HG02610 (cell line): ENCODE results near the gene NACC2.
"Not testable (repeated sequence)": the region's sequence is repeated elsewhere in the genome, so short reads cannot be mapped to it uniquely, and the experiment has no call there.

Experiments used
- ATAC-seq: cut with Tn5 transposase; IDR thresholded peaks from one replicate; pipeline ENCODE4 v1.9.1; 2021; ENCODE audit warnings: mild to moderate bottlenecking, moderate library complexity; ENCODE audit not compliant: unreplicated experiment

NACC2 gene

DNA sequence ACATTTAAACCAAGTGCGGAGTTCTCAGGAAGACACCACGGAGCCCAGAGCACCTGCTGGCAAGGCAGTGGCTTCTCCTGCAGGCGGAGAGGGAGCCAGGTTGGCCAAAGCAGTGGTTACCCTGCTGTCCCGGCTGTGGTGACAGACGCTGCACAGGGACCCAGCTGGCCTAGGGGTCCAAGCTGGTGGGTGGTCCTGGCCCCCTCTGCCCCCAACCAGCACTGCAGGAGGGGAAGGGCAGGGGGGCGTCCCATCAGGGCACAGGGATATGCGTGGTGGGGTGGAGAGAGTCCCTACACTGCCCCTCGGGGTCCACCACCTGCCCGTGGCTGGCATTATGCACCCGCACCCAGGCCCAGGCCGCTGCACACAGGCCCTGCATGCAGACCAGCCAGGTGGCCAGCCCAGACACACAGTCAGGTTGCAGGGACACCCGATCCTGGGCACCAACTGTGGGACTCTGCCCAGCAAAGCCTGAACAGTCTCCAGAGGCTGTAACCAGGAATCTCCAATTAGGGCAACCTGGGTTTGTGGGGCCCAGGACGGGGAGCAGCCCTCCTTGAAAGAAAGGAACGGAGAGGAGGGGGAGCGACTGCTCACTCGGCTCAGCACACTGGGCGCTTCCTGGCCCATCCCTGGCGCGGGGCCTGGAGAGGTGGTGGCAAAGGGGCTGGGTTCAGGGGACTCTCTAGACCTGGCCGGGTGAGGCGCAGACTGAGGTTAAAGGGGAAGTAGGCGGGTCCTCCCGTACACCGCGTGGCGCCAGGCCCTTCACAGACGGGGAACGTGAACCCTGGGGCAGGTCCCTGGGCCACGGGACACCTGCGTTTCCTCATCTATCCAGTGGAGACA is 46.3 kb downstream of the NACC2 start:
- ATAC-seq, result no peak

DNA sequence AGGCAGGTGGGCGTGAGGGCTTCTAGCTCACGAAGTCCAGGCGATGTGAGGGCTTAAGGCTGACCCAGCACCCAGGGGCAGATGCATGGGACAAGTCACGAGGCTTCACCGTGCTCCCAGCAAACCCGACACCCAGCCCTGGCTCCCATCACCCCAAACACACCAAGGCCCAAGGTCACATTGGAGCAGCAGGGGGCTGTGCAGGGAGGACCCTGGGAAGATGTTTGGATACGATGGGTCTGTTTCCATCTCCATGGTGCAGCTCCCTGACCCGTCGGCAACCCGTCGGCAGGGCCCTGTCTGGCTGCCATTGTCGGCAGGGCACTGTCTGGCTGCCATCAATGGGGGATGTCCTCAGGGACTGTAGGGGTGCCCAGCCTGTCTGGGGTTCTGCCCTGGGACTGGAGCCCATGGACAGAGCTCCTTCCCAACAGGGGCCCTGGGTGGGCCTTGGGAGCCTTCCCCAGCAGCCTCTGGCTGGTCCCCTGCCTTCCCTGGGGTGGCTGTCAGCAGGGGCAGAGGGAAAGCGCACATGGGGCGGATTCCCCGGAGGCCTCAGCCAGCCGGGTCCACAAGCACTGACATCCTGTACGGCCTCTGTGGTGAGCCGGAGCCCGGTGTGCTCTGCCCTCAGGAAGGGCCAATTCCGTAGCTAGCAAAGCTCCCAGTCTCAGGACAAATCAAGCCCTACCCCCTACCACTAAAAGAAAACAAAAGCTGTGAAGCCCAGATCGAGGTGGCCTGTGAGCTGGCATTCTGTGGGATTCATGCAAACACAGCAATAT is 47.1 kb downstream of the NACC2 start:
- no peak for ATAC-seq

DNA sequence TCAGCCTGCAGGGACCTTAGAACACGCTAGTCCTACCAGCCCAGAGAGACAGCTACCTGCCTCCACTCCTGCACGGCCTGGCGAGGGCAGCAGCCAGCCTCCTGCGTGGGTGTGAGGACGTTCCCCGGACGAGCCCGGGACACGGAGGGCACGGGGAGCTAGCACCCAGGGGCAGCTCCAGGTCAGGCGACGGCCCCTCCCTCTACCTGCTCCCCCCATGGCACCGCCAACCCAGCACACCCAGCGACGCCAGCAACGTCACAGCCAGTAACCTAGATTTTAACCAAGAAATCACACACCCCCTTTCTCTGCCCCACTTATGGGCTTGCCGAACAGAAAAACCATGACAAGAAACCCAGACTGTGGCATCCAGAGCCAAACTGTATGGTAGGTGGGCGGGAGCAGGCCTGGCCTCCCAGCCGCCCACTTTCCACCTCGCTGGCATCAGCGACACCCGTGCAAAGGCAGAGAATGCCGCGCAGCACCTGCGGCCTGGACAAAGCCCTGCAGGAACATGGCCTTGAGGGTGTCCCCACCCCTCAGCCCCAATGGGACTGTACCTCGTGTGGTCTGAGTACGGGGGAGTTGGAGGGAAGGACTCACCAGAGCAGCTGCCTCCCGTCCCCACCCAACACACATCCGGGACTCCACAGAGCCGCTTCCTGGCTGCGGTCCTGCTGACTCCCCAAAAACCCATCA is 47.9 kb downstream of the NACC2 start:
- no peak for ATAC-seq

DNA sequence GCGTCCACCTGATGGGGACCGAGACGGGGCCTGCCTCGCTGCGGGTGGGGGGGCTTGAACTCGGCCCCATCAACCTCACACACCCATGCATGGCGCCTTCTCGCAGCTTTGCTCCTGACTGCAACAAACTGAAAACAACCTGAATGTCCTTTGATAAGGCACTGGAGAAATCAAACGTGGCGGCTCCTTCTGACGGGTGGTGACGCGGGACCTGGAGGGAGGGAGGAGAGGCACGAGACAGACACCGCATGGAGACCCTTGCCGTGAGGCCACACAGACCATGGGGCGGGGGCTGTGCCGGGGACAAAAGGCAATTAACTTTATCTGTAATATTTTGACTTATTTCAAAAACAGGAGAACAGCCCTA is 48.6 kb downstream of the NACC2 start:
- no peak for ATAC-seq

DNA sequence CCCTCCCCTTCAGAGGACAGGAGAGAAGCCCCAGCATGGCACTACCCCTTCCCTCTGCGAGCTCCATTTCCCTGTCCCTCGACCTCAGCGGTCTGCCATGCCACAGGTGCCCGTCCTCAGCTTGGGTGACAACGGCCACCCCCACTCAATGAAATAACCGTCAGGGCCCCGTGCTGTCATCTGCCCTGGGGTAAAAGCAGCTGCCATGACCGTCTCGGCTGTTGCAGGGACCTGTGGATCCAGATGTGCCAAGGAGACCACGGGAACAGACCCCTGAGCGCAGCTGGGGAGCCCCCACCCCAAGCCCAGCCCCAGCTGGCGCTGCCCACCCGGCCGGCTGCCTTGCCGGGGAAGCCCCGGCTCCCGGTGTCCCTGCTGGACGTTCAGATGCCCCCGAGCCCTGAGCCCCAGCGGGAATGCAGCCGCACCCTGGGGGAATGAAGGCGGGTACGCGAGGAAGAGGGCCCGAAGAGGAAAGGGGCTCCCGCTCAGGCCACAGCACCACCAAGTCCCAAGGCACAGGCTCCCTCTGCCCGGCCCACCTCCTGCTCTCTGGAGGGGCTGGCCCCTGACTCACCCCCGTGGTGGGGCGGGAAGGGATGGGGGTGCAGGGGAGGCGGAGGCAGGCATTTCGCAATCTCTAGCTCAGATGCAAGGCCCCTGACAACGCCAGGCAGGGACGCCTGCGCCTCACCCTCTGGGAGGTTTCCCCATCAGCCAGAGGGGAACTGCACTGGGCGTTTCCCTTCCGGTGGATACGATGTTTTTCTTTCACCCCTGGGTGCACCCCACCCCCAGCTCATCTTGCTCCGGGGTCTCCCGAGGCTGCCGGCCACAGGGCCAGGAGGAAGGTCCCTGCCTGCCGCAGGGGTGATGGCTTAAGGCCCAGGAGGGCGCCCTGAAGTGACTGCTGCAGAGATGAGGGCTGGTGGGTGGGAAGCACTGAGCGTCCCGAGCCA is 49.2 kb downstream of the NACC2 start:
- ATAC-seq, result no peak

DNA sequence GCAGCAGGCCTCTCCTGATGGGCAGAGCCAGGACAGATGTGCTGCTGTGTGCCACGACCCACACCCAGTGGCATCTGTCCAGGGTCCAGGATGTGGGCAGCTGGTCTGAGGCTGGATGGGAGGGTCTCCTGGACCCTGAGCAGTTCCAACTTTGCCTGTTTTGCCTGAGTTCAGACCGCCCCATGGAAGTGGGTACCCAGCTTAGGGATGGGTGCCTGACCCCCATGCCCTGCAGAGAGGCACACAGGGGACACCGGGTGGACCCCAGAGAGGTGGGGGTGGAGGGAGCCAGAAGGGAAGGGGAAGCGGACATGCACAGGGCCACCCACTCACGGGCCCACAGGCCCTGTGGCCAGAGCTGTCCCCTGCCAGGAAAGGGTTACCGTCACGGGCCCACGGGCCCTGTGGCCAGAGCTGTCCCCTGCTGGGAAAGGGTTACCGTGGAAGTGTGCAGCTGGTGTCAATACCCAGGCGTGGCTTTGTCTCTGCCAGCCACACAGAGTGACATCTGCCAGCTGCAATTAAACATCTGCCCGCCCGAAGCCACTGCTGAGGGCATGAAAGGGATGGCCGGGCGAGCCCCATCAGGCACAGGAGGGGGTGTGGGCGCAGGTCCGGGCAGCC is 50.0 kb downstream of the NACC2 start:
- ATAC-seq, result no peak

DNA sequence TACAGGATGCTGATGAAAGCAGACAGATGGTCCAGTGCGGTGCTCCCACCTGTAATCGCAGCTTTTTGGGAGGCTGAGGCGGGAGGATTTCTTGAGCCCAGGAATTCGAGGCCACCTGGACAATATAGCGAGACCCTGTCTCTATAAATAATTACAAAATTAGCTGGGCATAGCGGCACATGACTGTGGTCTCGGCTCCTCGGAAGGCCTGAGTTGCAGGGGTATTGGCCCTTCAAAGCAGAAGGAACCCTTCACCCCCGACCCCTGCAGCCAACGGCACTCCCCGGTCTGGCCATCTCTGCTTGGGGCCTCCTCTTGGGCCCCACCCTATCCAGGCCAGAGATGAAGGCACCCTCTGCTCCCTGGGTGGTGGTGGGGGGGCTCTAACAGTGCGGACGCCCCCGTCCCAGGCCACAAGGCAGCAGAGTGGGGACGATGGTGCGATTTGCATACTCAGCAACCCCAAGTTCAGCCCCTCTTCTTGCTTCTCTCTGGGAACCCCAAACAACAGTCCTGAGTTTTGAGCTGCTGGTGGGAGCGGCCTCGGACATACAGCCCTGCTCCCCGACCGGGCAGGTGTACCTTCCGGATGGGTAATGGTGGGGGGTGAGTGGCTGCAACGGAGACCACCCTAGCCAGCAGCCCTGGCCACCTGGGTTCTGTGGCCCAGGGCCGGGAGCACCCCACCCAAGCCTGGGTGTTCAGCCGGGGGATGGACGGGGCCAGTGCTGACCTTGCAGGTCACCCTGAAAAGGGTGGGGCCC is 50.7 kb downstream of the NACC2 start:
- ATAC-seq, result no peak

DNA sequence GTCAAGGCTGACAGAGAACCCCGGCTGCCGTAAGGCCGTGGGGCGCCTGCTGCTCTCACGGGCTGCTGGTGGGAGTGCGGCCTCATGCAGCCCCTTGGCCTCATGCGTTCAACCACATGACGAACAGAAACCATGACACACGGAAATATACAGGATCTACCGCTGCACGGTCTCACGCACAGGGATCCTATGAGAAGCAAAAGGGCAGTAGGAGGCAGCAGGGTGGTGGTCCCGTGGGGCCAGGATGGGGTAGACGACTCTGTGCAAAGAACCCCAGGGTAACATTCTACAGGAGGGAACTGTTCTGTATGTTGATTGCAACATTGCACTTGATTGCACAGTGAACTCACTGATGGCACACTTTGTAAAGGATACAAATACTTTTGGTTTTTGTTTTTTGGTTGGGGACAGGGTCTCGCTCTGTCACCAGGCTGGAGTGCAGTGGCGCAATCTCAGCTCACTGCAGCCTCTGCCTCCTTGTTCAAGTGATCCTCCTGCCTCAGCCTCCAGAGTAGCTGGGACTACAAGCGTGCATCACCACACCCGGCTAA is 51.6 kb downstream of the NACC2 start:
- ATAC-seq, result no peak

DNA sequence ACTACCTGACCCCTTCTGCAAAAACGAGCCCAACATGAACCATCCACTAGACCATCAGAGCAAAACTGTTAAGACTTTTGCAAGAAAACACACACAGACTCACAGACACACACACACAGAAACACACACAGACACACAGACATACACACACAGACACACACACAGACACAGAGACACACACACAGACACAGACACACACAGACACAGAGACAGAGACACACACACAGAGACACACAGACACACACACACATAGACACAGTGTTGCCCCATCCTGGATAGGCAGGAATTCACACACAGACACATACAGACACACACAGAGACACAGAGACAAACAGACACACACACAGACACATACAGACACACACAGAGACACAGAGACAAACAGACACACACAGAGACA is 52.5 kb downstream of the NACC2 start:
- ATAC-seq, result no peak

DNA sequence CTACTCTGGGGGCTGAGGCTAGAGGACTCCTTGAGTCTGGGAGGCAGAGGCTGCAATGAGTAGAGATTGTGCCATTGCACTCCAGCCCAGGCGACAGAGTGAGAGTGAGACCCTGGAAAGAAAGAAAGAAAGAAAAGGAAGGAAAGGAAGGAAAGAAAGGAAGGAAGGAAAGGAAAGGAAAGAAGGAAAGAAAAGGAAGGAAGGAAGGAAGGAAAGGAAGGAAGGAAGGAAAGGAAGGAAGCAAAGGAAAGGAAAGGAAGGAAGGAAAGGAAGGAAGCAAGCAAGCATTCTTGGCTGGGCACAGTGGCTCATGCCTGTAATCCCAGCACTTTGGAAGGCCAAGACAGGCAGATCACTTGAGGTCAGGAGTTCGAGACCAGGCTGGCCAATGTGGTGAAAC is 54.2 kb downstream of the NACC2 start:
- not testable (repeated sequence) for ATAC-seq

DNA sequence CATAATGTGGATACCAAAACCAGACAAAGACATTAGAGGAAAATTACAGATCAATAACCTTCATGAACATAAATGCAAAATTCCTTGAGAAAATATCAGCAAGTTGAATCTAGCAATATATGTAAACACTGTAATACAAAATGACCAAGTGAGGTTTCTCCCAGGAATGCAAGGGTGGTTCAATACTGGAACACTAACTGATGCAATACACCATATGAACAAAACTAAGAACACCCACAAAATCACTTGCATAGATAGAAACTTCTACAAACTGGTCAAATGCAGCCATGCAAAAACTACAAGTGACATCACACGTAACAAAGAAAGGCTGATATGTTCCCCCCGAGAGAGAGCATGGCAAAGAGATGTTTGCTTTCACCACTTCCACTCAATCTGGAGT is 55.6 kb downstream of the NACC2 start:
- ATAC-seq, result no peak

DNA sequence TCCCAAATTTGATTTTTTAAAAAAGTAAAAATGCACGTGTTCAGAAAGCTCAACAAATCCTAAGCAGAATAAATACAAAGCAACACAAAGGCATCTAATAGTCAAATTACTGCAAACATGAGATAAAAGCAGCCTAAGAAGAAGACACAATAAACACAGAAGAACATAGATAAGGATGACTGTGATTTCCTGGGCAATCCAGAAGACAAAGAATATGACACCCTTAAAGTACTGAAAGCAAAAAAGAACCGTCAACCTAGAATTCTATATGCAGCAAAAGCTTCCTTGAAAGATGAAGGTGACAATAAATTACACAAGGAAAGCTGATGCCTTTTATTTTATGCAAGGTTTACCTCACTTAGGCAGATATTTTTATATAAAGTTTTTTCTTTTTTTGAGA is 58.2 kb downstream of the NACC2 start:
- no peak for ATAC-seq

DNA sequence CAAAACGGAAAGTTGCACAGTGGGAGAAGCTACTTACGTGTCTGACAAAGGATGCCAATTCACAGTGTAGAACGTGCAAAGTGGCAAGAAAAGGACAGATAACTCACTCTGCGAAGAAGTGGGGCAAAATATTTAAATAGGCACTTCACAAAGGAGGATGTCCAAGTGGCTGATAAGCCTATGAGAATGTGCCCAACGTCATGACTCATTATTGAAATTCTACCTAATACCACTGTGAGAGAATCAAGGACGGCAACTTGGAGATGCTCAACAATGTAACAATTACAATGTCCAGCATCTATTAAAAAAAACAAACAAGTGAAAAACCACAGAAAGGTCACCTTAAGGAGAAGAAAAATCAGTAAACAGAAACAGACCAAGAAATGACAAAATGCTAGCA is 59.0 kb downstream of the NACC2 start:
- ATAC-seq, result no peak

DNA sequence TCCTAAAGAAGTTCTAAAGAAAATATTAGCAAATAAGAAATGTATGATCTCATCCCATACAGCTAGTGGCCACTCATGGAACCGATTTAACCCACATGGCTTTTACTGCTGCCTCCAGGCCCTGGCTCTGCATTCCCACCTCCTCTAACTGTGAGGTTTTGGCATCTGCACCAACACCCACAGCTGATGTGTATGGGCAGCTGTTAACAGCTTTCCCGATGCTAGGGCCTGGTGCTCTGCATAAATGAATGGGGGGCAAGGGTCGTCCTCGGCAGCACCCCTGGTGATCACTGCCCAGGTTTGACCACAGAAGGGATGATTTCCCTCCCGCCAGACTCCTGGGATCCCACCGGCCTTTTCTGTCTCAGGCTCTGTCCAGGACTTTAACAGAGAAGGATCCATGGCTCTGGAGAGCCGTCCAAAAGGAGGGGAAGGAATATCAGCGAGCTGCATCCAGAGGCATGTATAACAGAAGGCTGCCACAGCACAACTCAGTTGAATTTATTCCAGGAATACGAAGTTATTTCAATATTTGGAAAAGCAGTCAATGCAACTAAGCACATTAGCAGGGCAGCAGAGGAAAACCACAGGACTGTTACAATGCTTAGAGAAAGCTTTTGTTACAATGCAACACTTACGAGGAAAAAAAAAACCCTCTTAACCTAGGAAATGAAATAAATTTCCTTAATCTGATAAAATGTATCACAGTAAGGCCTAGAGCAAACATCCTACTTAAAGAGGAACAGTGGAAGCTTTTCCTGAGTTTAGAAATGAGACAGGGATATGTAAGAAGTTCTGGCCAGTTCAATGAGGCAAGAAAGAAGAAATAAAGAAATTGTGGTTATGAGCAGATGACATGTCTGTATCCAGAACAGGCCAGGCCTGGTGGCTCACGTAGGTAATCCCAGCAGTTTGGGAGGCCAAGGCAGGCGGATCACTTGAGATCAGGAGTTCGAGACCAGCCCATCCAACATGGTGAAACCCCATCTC is 63.1 kb downstream of the NACC2 start:
- ATAC-seq, result no peak

DNA sequence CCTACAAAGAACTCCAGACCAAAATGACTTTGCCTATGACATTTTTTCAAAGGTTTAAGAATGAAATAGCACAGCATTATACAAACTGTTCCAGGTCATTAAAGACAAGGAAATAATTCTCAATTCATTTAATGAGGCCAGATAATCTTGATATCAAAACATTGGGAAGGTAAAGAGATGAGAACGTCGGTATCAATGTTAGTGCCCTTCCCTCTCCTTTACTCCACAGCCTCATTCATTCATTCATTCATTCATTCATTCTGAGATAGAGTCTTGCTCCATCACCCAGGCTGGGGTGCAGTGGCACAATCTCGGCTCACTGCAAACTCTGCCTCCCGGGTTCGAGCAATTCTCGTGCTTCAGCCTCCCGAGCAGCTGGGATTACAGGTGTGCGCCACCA is 64.0 kb downstream of the NACC2 start:
- no peak for ATAC-seq

DNA sequence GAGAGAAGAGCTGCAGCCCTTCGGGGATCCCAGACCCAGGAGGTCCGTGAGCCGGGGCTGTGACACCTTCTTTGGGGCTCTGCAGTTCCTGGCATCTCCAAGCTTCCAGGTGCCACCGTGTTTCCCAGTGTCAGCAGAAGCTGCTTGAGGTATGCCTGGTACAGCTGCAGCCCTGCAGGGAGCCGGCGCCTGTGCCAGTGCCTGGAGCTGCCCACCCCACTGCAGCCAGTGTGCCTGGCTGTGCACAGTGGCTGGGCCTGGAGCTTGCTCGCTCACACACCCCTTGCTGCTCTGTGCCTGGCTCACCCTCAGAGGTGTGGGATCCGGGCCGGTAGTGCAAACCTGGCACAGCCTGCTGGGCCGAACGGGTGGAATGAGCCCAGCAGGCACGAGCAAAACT is 65.5 kb downstream of the NACC2 start:
- no peak for ATAC-seq

DNA sequence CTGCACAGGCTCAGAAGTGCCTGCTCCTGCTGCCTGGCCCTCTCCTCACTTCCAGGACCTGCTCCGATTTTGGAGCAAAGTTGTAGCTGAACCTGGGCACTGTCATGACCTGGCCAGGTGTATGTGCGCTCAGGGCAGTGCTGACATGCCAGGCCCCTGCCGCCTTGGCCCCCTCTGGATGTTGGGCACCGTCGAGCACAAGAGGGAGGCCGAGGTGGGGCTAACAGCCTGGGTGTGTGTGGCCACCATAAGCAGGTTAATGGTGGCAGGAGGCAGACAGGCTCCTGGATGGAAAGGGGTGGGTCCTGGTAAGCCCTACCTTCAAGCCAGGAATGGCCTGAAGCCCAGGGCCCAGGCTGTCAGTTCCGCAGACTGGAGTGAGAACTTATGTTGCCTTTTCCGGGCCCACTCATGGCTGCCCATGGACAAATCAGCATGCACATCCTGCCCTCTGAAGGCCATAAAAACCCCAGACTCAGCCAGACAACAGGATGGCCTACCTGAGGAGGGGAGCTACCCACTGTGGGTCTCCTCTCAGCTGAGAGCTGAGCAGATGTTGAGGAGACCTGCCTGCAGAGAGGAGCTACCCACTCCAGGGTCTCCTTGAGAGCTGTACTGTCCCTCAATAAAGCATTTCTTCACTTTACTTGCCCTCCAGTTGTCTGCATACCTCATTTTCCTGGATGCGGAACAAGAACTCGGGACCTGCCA is 66.2 kb downstream of the NACC2 start:
- ATAC-seq, result no peak
